ENCODE measurements around the gene STK25. TPM values are rescaled to one million over a fixed set of nuclear protein-coding genes. Genes with fewer than 3 reads are reported as not detected.
A peak's percentile ranks its signal among the peaks of the same experiment; 100 is the strongest.

STK25 gene
- total RNA-seq, 2 experiments from 2014 or later = 156 to 162 TPM

DNA sequence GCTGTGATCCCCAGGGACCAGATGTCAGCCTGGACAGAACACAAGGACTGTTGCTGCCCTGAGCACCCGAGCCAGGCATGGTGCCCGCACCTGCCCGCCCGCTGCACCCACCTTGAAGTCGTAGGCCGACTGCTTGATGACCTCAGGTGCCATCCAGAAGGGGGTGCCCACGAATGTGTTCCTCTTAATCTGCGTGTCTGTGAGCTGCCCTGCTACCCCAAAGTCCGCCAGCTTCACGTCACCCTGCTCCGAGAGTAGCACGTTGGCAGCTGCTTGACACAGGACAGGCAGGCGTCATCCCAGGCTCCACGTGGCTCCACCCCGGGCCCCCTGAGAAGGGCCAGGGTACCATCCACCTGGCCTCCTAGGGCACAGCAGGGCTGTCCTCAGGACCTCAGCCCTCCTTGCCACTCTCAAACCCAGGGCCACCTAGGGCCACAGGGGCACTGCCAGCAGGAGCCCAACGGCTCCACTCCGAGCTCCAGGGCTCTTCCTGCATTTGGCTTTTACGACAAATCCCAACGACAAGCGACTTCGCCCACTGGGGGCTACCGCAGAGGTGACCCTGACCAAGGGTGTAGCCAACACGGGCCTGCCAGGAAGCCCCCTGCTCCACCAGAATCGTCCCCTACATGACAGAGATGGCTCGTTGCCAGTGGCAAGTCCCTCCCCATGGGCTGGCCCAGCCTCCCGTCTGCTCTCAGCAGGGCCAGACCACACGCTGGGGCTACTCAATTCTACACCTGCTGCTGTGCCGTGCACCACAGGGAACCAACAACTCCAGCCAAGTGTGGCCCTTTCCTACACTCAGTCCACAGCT lies 9.0 kb downstream of the STK25 start:
- H3K36me3 Mint-ChIP-seq = no peaks in the 10 kb centered on the region
- no peak overlapping the region for H3K4me3 Mint-ChIP-seq
- no peaks in the 10 kb centered on the region for H3K27me3 Mint-ChIP-seq
- POLR2A ChIA-PET = interaction anchor here (0.9 kb wide), 1 partner anchor 9 kb away, joined by 3 read pairs; the partner anchor contains the start of gene STK25
- DNase-seq = no peak
- ATAC-seq (ENCODE audit: low read depth) = no peak
- H3K9me3 Mint-ChIP-seq = no peaks in the 10 kb centered on the region
- H3K4me1 Mint-ChIP-seq = no peaks in the 10 kb centered on the region
- no peak overlapping the region for H3K27ac Mint-ChIP-seq

DNA sequence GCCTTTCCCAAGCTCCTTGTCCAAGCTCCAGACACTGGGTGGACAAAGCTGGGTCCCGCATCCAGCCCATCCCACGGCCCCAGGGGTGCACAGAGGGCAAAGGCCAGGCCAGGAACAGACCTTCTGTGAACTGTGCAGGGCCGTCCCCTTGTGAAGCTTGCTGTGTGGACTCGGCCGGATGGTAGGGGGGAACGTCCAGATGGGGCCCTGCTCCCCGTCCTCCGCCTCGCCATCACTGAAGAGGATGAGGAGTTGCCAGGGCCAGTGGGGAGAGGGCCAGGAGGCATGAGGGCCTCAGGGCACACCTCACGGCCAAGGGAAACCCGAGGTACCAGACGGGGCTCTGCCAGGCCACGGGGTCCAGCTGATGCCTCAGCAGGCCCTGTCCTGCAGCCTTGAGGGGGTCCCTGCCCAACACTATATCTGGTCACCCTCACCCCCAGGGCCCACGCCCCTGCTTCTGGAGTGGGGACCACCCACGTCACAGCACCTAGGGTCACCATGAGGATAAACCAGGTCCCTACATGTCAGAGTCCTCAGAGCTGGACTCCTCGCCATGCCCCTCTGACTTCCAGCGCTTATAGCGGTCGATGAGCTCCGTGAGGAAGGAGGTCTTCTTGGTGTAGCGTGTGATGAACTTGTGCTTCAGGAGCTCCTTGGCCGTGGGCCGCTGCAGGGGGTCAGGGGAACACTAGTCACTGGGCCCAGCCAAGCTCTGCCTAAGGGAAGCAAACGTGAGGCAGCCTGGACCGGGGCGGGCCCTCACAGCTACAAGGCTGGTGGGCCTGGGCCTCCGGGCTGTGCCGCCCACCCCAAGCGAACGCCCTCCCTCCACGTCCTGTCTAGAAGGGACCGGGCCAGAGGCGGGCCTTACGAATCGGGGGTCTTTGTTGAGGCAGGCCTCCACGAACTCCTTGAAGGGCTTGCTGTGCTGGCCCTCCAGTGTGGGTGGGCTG lies 10.0 kb downstream of the STK25 start:
- H3K4me3 Mint-ChIP-seq = no peak overlapping the region
- H3K4me1 Mint-ChIP-seq = no peaks in the 10 kb centered on the region
- no peaks in the 10 kb centered on the region for H3K27me3 Mint-ChIP-seq
- ATAC-seq (ENCODE audit: low read depth) (no peak), DNase-seq (no peak)
- POLR2A ChIA-PET = interaction anchor here (0.9 kb wide), 1 partner anchor 10 kb away, joined by 3 read pairs; the partner anchor contains the start of gene STK25
- H3K36me3 Mint-ChIP-seq = no peaks in the 10 kb centered on the region
- H3K9me3 Mint-ChIP-seq = no peaks in the 10 kb centered on the region
- peak overlapping the region; percentile 51 for H3K27ac Mint-ChIP-seq

DNA sequence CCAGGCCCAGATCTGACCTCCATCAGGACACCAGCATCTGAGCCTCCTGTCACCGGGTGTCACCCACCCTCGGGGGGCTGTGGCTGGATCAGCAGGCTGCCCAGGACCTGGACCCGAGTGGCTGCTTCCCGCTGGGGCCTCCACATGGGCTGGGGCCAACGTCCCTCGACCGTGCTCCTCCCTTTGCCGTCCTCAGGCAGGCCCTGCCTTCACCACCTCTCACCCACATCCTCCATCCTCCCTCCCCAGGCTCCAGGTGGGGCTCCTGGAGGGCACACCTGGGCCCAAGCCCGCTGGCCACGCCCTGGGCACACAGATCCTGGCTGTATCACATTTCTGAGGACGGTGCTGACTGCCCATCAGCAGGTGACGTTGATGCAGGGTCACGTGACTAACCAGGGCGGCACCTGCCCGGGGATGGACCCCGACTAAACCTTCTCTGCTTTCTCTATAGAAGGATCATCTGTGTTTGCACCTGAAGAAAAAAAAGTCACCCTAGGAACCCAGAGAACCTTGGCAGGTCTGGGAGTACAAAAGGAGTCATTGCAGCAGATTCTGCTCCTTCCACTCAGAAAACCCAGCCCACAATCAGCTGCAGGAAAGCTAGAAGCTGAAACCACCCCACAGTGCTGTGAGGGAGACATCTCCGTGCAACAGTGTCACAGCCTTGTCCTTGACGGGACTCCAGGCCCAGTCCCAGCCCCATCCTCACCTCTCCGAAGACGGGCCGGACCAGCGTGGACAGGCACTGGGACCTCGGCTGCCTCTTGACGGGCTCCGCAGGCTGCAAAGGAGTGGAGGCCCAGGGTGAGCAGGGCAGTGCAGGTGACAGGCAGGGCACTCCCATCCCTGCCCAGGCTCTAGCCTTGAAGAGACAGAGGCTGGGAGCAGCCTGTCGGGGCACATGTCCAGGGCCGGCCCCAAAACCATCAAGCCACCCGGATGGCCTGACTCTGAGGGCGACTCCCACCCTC lies 11.2 kb downstream of the STK25 start:
- H3K27ac Mint-ChIP-seq = no peak overlapping the region

DNA sequence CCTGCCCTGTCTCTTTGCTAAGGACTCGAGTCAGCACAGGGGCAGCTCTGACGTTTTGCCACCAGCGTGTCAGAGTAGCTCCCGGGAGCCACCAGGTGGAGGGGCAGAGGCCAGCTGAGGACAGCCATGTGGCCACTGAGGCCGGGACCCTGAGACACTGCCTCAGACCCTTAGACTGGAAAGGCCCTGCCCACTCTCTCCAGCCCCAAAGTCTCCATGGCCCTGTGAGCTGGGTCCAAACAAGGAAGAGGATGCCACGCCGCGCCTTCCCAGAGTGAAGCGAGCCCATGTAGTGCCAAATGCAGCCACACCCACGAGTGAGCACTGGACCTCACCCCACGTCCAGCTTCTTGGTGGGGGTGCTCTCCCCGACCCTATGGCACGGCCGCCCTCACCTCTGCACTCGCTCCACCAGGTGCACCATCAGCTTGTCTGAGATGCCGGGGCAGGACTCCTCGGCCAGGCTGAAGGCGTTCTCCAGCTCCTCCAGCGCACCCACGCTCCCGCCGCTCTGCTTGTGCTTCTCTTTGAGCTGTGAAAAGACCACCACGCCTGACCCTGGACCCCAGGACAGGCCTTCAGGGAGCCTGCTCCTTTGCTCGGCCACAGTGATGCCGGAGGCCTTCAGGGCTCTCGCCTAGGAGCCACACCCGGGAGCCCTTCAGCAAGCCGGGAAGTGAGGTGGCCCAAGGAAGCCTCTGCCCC lies 12.2 kb downstream of the STK25 start:
- H3K36me3 Mint-ChIP-seq = no peaks in the 10 kb centered on the region
- ATAC-seq (ENCODE audit: low read depth) = no peak
- H3K4me3 Mint-ChIP-seq = no peak overlapping the region
- no peaks in the 10 kb centered on the region for H3K4me1 Mint-ChIP-seq
- no peak for DNase-seq
- H3K27me3 Mint-ChIP-seq = no peaks in the 10 kb centered on the region
- H3K27ac Mint-ChIP-seq = no peak overlapping the region
- no peaks in the 10 kb centered on the region for H3K9me3 Mint-ChIP-seq
- POLR2A ChIA-PET = interaction anchor here (0.5 kb wide), 1 partner anchor 158 kb away, joined by 4 read pairs; no protein-coding TSS in a partner anchor

More for the DNA sequence above, 11.2 kb downstream of the STK25 start:
- DNase-seq (no peak), ATAC-seq (ENCODE audit: low read depth) (no peak)
- no peaks in the 10 kb centered on the region for H3K4me1 Mint-ChIP-seq
- no peaks in the 10 kb centered on the region for H3K9me3 Mint-ChIP-seq
- POLR2A ChIA-PET = interaction anchor here (0.5 kb wide), 1 partner anchor 157 kb away, joined by 4 read pairs; no protein-coding TSS in a partner anchor
- H3K27me3 Mint-ChIP-seq = no peaks in the 10 kb centered on the region
- no peaks in the 10 kb centered on the region for H3K36me3 Mint-ChIP-seq
- H3K4me3 Mint-ChIP-seq = no peak overlapping the region

DNA sequence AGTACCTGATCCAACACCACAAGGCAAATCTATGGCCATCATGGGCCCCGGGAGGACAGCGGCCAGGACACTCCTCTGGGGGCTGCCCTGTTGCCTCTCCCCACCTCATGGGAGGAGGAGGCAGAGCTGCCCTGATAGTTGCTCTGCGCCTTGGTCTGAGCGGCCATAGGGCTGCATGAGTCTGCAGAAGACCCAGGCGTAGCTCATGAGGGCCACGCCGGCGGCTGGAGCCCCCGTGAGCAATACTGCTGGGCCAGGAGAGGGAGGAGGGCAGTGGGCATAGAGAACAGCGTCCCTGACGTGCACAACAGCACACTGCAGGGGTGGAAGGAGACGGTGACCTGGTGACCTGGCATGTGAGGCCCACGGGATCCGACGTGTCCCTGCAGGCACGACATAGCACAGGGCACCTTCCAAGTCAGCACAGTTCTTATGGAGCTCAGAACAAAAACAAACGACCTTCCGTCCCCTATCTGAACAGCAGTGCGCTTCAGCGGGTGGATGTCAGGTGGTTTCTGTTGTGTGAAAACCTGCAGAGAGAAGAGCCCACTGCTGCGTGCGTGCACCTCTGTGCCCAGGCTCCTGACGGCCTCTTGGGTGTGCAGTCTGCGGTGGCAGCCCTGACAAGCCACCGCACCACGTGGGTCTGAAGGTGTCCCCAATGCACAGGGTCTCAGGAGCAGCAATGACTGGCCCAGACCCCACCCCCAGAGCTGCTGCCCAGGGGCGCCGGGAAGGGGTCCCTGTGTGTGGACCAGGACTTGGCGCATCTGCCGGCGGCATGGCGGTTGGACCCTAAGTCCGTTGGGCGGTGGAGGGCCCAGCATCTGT lies 13.0 kb downstream of the STK25 start:
- H3K4me3 Mint-ChIP-seq = no peak overlapping the region
- DNase-seq (no peak), ATAC-seq (ENCODE audit: low read depth) (no peak)
- no peak overlapping the region for H3K27ac Mint-ChIP-seq
- no peaks in the 10 kb centered on the region for H3K36me3 Mint-ChIP-seq
- POLR2A ChIA-PET = no interaction called here
- H3K27me3 Mint-ChIP-seq = no peaks in the 10 kb centered on the region
- no peaks in the 10 kb centered on the region for H3K9me3 Mint-ChIP-seq
- H3K4me1 Mint-ChIP-seq = no peaks in the 10 kb centered on the region

DNA sequence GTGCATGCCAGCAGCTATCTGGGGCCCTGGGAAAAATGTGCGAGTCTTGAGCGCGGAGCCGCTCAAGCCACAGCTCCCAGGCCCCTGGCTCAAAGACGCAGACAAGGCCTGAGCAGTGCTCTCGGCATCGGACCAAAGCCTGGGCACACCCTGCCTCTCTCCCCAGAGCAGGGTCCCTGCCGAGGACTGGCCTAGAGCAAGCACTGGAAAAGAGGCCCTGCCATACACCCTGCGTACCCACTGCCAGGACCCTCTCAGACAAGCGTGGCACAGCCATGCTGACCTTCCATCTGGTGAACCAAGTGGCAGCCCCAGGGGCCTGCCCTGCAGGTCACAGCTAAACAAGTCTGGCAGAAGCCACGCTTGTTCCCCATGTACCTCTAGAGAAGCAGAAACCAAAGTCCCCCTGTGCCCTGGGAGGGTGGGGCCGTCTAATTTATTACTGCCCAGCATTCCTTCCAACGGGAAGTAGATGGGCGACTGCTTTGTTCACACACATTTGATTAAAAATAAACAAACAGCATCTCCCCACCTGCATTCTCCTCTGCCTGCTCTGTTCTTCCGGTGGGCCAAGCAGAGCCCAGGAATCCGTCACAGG lies 14.0 kb downstream of the STK25 start:
- H3K36me3 Mint-ChIP-seq = no peaks in the 10 kb centered on the region
- no peak for ATAC-seq (ENCODE audit: low read depth)

DNA sequence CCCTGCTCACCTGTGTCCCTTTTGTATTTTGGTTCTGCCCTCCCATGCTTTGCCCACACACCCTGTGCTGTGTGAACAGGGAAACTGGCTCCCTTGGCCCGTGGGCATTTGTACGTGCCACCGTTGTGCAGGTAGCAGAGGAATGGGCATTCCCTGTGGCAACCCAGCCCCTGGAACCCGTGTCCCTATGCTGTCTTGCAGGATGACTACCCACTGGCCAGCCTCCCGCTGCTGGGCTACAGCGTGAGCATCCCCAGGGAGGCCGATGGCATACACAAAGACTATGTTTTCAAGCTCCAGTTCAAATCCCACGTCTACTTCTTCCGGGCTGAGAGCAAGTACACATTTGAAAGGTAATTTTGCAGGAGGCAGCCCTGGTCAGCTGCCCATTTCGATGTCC lies 15.3 kb downstream of the STK25 start:
- Mint-ChIP-seq H3K27ac (no peak overlapping the region), H3K36me3 (no peaks in the 10 kb centered on the region), H3K27me3 (no peaks in the 10 kb centered on the region), H3K4me3 (no peak overlapping the region), H3K9me3 (no peaks in the 10 kb centered on the region), H3K4me1 (no peaks in the 10 kb centered on the region)
- POLR2A ChIA-PET = interaction anchor here (0.7 kb wide), 1 partner anchor 18 kb away, joined by 4 read pairs; no protein-coding TSS in a partner anchor
- DNase-seq (no peak), ATAC-seq (ENCODE audit: low read depth) (no peak)

More for the DNA sequence above, 14.0 kb downstream of the STK25 start:
- no peaks in the 10 kb centered on the region for H3K4me1 Mint-ChIP-seq
- no peaks in the 10 kb centered on the region for H3K9me3 Mint-ChIP-seq
- POLR2A ChIA-PET = no interaction called here
- H3K4me3 Mint-ChIP-seq = no peak overlapping the region
- DNase-seq = no peak
- no peak overlapping the region for H3K27ac Mint-ChIP-seq
- H3K27me3 Mint-ChIP-seq = no peaks in the 10 kb centered on the region

DNA sequence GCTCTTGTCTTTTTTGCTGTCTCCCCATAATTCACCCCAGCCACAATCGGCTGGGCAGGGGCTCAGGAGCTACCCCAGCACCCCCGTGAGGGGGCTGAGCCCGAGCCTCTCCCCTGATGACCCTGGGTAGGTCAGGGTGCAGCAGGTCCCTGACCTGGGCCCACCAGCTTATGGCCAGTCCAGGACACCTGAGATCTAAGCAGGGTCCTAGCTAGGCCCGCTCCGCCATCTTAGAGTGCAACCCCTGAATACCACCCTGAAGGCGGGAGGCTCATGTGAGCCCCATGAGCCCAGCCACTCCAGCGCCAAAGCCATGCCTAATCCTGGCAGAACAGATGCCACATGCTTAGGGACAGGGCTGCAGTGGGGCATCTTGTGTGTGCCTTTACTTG lies 16.2 kb downstream of the STK25 start:
- Mint-ChIP-seq H3K9me3 (no peaks in the 10 kb centered on the region), H3K4me3 (no peak overlapping the region), H3K27me3 (no peaks in the 10 kb centered on the region), H3K27ac (no peak overlapping the region), H3K4me1 (no peaks in the 10 kb centered on the region), H3K36me3 (no peaks in the 10 kb centered on the region)
- POLR2A ChIA-PET = no interaction called here
- no peak for DNase-seq
- ATAC-seq (ENCODE audit: low read depth) = no peak

DNA sequence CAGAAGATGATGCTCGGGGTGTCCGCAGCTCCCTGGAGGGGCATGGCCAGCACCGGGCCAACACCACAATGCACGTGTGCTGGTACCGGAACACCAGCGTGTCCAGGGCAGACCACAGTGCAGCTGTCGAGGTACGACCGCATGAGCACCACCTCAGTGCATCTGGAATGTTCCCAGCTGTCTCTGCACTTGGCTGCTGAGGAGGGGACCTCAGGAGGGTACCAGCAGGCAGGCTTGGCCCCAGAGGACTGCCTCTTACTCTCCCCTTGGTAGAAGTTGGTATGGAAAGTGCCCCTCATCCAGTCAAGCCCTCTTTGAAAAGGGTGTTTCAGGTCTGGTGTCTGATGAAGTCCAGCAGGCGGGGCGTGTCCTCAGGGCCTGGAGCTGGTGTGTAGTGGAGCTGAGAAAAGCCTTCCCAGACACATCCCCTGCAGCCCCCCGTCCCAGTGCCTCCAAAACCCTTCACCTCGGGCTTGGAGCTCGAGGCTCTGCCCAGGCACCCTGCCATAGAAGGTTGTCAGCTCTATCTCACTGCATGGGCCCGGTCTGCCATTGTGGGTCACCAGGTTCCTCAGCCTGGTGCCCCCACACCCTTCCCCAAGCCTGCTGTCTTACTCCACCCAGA lies 16.7 kb downstream of the STK25 start:
- no peaks in the 10 kb centered on the region for H3K36me3 Mint-ChIP-seq
- ATAC-seq (ENCODE audit: low read depth) (no peak), DNase-seq (no peak)
- H3K4me3 Mint-ChIP-seq = no peak overlapping the region
- no peak overlapping the region for H3K27ac Mint-ChIP-seq
- no peaks in the 10 kb centered on the region for H3K27me3 Mint-ChIP-seq
- no peaks in the 10 kb centered on the region for H3K9me3 Mint-ChIP-seq
- H3K4me1 Mint-ChIP-seq = no peaks in the 10 kb centered on the region
- POLR2A ChIA-PET = no interaction called here

DNA sequence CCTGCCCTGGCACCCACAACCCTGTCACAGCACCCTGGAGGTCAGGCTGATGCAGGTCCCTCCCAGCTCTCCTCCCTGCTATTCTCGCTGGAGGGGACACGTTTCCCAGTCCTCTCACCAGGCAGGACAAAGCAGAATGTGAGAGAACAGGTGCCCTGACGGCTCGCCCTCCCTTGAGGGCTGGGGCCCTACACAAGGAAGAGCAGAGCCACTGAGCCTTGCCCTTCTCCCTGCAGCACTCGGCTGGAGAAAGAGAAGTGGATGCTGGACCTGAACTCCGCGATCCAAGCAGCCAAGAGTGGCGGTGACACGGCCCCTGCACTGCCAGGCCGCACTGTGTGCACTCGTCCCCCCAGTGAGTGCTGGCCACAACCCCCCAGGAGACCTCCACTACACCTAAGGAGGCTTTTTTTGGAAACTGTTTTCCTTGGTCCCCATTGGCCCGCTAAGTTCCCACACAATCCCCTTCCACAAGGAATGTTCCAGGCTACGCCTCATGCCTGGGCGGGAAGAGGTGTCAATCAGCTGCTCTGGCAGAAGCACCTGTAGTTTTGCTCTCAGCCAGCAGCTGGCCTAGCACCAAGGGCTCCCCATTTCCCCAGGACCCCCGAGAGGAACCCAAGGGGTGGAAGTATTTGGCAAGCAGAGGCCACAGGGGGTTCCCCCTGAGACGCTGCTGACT lies 17.4 kb downstream of the STK25 start:
- POLR2A ChIA-PET = no interaction called here
- no peak overlapping the region for H3K4me3 Mint-ChIP-seq
- DNase-seq (no peak), ATAC-seq (ENCODE audit: low read depth) (no peak)
- no peaks in the 10 kb centered on the region for H3K4me1 Mint-ChIP-seq
- no peaks in the 10 kb centered on the region for H3K36me3 Mint-ChIP-seq
- H3K27me3 Mint-ChIP-seq = no peaks in the 10 kb centered on the region
- no peak overlapping the region for H3K27ac Mint-ChIP-seq
- no peaks in the 10 kb centered on the region for H3K9me3 Mint-ChIP-seq

Measured in activated naive CD8-positive, alpha-beta T cell treated with anti-CD3 and anti-CD28 coated beads, Interleukin-2, amount 10 ng/mL, durations not matched to agents 7 days and 5 days (primary cell).